OCI-LY7 (cell line): ENCODE results near the gene TMEM169.

Experiments
- CTCF ChIP-seq: fragments of 200-600 bp; sonication (generic); conservative IDR thresholded peaks from 2 replicates; pipeline ENCODE4 v1.5.1; 2014; ENCODE audit warnings: mild to moderate bottlenecking, antibody characterized with exemption, low read length, moderate library complexity, mixed read lengths
- EZH2phosphoT487 ChIP-seq: fragments of 200-600 bp; sonication (generic); IDR thresholded peaks from 2 replicates; pipeline ENCODE4 v1.6.1; 2018; ENCODE audit warnings: low read depth, borderline replicate concordance, mild to moderate bottlenecking, mixed run types, antibody characterized with exemption, low read length, moderate library complexity, mixed read lengths

GRCh38 chr2:216094701-216095100 lies 13.0 kb downstream of the TMEM169 start:
- no peak for TF ChIP-seq EZH2phosphoT487
- TF ChIP-seq CTCF = no peak
